SKM-1 (cell line): Measurements from ENCODE around the gene VPS33B.

Experiments used
- DNase-seq: peaks from one replicate; lab custom pipeline; 2025; ENCODE audit not compliant: unreplicated experiment; lab: John Stamatoyannopoulos, UW

VPS33B gene

GRCh38 chr15:90982135-90982534, 40.3 kb downstream of the VPS33B start:
- no peak for DNase-seq

GRCh38 chr15:90981681-90982080, 40.7 kb downstream of the VPS33B start:
- no peak for DNase-seq

DNA sequence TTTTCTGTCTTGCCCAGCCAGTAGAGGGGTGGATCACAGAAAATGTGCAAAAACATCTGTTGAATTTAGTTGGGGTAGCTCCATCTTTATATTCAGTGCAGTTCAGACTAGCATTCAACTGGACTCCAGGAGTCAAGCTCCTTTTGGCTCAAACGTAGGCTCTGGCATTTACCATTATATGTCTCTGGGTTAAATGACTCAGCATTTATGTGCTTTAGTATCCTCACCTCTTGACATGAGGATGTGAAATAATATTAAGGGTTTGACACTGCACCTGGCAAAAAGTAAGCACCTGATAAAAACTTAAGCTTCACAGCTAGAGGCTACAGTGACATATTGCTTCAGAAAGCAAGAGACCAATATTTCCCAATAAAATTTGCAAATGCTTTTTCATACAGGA, 42.8 kb downstream of the VPS33B start:
- no peak for DNase-seq

- no peak for DNase-seq
Observed at GRCh38 chr15:90974216-90974615, 48.2 kb downstream of the VPS33B start.

DNA sequence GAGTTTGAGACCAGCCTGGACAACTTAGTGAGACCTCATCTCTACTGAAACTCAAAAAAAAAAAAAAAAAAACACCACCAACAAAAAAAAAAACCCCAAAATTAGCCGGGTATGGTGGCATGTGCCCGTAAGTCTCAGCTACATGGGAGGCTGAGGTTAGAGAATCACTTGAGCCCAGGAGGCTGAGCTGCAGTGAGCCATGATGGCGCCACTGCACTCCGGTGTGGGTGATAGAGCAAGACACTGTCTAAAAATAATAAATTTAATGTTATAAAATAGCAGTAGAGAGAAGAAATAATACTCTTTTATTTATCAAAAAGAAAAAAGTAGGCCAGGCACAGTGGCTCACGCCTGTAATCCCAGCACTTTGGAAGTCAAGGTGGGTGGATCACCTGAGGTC, 50.3 kb downstream of the VPS33B start:
- no peak for DNase-seq

DNA sequence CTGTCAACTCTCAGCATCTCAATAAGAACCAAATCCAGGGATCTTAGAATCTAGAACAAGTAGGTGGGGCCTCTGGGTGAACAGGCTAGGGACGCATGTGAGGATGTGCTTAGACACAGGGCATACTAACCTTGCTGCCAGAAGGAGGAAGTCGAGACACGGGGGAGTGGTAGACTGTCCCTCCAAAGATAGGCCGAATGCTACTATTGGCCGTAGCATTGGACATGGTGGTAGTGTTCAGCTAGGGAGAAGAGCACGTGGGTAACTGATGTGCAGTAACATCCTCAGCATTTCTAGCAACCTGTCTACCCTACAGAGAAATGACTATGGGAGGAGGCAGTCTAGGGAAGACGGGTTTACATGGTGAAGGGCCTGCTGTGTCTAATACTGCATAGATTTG, 52.1 kb downstream of the VPS33B start:
- no peak for DNase-seq

GRCh38 chr15:90968434-90968833, 54.0 kb downstream of the VPS33B start:
- no peak for DNase-seq

GRCh38 chr15:90967206-90967605, 55.2 kb downstream of the VPS33B start:
- no peak for DNase-seq

DNA sequence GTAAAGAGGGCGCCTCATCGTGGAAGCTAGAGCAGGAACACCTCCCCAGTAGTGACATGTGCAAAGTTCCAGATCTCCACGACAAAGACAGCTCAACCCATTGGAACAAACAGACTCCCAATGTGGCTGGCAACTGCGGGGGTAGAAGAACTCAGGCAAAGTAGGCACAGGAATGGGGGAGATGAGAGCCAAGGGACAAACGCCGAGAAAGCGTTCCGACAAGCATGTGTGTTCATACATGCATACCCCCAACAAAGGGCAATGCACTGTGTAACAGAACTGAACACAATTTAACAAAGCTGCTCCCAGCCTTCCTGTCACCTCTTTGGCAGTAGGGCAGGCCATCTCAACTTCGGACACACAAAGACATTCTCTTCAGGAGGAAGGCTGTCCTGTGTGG, 56.1 kb downstream of the VPS33B start:
- DNase-seq, result no peak

GRCh38 chr15:90962021-90962420, 60.4 kb downstream of the VPS33B start:
- no peak for DNase-seq

GRCh38 chr15:90960298-90961091, 61.9 kb downstream of the VPS33B start:
- no peak for DNase-seq

DNA sequence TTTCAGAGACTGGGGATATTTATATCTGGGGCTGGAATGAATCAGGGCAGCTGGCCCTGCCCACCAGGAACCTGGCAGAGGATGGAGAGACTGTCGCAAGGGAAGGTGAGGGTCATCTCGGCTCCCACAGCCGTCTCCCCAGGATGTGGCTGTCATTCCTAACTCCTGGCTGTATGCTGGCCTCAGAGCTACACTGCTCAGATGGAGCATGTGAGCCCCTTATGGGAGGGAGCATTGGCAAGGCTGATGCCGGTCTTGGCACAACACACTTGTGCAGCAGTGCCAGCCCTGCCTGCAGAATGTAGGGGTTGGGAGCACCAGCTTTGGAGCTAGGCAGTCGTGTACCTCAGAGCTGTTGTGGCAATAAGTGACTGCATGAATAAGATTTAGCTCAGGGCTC, 62.5 kb downstream of the VPS33B start:
- no peak for DNase-seq

- DNase-seq, result no peak
Observed at GRCh38 chr15:90959028-90959595, 63.3 kb downstream of the VPS33B start.

DNA sequence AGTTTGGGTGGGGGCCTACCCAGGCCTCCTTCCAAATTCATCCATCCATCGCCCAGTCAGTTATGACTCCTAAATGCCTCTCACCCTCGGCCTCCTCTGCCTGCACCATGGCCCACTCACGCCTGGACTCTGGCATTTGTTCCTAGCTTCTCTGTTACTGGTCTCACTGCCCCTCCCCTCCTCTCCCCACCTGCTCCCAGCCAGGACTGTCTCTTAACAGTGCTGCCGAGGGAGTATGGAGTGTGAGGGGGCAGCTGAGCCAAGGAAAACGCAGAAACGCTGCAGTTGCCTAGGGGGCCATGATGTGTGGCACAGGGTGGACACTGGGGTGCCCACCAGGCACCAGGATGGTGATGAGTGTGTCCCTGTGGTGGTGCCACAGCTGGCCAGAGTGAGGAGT, 64.6 kb downstream of the VPS33B start:
- no peak for DNase-seq

GRCh38 chr15:90957031-90957790, 65.2 kb downstream of the VPS33B start:
- DNase-seq, result no peak

DNA sequence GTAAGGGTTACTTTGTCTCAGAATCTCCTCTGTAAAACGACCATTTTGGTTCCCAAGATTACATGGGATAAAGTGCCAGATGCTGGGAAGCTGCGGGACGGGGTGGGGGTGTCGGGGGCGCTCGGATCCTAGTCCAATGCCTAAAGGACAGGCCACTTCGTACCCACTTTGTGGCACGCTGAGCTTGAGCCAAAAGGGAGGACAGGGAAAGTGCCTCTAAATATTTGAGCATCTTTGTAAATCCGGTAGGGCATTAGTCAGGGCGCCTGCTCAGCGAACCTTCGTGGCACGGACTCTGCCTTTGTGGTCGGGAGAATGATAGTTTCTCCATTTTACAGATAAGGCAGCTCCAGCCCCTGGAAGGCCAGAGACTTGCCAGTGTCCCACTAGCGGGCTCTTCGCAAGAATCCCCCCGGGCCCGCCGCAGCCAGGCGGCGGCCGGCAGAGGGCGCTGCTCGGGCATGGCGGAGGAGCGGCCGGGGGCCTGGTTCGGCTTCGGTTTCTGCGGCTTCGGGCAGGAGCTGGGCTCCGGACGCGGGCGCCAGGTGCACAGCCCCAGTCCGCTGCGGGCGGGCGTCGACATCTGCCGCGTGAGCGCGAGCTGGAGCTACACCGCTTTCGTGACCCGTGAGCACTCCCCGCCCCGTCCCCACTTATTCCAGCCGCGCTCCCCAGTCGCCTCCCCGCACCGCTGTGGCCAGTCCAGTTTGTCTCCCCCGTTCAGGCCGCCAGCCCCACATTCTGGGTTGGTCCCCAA, 65.9 kb downstream of the VPS33B start:
- no peak for DNase-seq

DNA sequence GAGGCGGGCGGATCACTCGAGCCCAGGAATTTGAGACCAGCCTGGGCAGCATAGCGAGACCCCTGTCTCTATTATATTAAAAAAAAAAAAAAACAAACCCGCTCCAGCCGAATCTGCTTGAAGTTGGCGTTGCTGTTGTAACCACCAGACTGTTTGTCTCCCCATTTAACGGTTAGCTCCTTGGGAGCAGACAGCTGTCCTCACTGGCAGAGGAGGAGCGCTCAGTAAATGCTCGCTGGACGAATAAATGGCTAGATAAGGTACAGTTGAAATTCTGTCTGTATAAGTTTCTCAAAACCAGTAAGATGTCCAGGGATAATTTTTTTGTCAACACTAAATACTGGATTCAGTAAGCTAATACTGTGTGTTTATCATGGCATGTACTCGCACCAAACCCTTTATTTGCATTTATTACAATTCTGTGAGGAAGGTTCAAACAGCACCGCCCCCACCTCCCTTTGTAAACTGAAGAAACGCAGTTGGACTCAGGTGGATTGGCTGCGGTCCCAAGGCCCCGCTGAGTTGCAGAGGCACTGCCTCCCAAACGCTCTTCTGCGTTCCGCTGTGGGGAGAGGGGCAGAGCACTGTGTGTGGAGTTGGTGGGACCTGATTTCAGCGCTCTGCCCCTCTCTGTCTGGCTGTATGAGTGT, 66.6 kb downstream of the VPS33B start:
- no peak for DNase-seq

GRCh38 chr15:90954712-90955623, 67.4 kb downstream of the VPS33B start, which contains the start of gene RCCD1:
TSS of gene RCCD1 (plus strand) at chr15:90954884. CDS start at chr15:90956735, 1,851 bp downstream.
- peak; percentile 96 for DNase-seq

- no peak for DNase-seq
Observed at GRCh38 chr15:90953947-90954711, 68.3 kb downstream of the VPS33B start.
